ENCODE results near the gene S100A1. TPM values are rescaled to one million over a fixed set of nuclear protein-coding genes. Genes with fewer than 3 reads are reported as not detected.
A peak's percentile ranks its signal among the peaks of the same experiment; 100 is the strongest.

The S100A1 gene
- total and polyA plus RNA-seq, 2 of the 13 experiments (the other 11 are each of a cell fraction or from before 2014, with no cell fraction given), result 120 to 251 TPM

DNA sequence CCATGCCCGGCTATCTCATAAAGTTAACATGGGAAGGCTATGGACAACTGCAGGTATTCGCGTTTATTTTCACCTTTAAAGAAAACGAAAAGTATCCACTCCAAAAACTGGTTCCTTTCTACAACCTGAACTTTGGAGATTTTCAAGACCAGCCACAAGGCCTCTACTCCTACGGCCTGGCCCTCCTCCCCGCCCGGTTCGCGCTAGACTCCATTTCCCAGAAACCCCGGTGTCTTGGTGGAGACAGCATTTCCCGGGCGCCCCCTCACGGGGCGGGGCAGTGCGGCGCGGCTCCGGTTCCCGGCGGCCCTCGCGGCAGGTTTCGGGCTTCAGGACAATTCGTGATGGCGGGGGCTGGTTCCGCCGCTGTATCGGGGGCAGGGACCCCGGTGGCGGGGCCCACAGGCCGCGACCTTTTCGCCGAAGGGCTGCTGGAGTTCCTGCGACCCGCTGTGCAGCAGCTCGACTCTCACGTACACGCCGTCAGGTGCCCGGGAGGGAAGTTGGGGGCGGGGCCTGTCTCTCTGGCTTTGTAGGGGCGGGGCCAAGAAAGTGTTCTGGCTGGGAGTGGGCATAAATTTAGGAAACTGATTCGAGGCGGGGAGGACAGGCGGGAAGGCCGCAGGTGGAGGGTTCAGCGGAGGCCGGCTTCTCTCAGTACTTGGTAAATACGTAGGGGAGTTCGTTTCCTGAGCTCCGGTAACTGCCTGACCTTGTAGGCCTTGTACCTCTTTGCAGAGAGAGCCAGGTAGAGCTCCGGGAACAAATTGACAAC lies 30.4 kb downstream of the S100A1 start, which contains the start of gene SNAPIN (continued):
- no peak for TF ChIP-seq NFIC (IDR thresholded peaks at IDR 0.05; ENCODE audit: low read length)
- TF ChIP-seq ZNF180 (CRISPR knock-in tag; IDR thresholded peaks at IDR 0.05; ENCODE audit: borderline replicate concordance, low read depth), result no peak
- no peak for TF ChIP-seq TP53 (CRISPR knock-in tag; conservative IDR thresholded peaks at IDR 0.05)
- no peak for TF ChIP-seq NR2F1 (CRISPR knock-in tag; IDR thresholded peaks at IDR 0.05)
- TF ChIP-seq ZNF33A (CRISPR knock-in tag; IDR thresholded peaks at IDR 0.05; ENCODE audit: borderline replicate concordance), result 0 out of 2 replicates have a peak, but pooled peaks have one; percentile 25
- TF ChIP-seq, protein P1, sequence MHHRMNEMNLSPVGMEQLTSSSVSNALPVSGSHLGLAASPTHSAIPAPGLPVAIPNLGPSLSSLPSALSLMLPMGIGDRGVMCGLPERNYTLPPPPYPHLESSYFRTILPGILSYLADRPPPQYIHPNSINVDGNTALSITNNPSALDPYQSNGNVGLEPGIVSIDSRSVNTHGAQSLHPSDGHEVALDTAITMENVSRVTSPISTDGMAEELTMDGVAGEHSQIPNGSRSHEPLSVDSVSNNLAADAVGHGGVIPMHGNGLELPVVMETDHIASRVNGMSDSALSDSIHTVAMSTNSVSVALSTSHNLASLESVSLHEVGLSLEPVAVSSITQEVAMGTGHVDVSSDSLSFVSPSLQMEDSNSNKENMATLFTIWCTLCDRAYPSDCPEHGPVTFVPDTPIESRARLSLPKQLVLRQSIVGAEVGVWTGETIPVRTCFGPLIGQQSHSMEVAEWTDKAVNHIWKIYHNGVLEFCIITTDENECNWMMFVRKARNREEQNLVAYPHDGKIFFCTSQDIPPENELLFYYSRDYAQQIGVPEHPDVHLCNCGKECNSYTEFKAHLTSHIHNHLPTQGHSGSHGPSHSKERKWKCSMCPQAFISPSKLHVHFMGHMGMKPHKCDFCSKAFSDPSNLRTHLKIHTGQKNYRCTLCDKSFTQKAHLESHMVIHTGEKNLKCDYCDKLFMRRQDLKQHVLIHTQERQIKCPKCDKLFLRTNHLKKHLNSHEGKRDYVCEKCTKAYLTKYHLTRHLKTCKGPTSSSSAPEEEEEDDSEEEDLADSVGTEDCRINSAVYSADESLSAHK (CRISPR knock-in tag; IDR thresholded peaks at IDR 0.05; ENCODE audit: borderline replicate concordance), result no peak
- TF ChIP-seq ZNF724P (CRISPR knock-in tag; IDR thresholded peaks at IDR 0.05; ENCODE audit: borderline replicate concordance), result no peak
- TF ChIP-seq EZH2 (conservative IDR thresholded peaks at IDR 0.05; ENCODE audit: low read depth, low read length), result no peak
- TF ChIP-seq CBX5 (CRISPR knock-in tag; IDR thresholded peaks at IDR 0.05; ENCODE audit: borderline replicate concordance), result peak; percentile 42; the same call in 1 of the 2 replicates
- TF ChIP-seq FOXC1 (CRISPR knock-in tag; IDR thresholded peaks at IDR 0.05; ENCODE audit: borderline replicate concordance), result peak; percentile 54; the same call in 1 of the 2 replicates
- no peak for TF ChIP-seq ZNF382 (CRISPR knock-in tag; IDR thresholded peaks at IDR 0.05; ENCODE audit: borderline replicate concordance)
- no peak for TF ChIP-seq ATF7-NPFF (CRISPR knock-in tag; IDR thresholded peaks at IDR 0.05; ENCODE audit: low read depth)
- TF ChIP-seq AGO1 (IDR thresholded peaks at IDR 0.05; ENCODE audit: low read depth, low read length, poor library complexity, severe bottlenecking), result no peak
- TF ChIP-seq CBFB (CRISPR knock-in tag; IDR thresholded peaks at IDR 0.05), result 0 out of 2 replicates have a peak, but pooled peaks have one; percentile 22
- peak; percentile 58; the same call in 1 of the 2 replicates for TF ChIP-seq ZNF501 (CRISPR knock-in tag; IDR thresholded peaks at IDR 0.05)
- peak; percentile 27; the same call in 1 of the 2 replicates for TF ChIP-seq ZNF263 (CRISPR knock-in tag; IDR thresholded peaks at IDR 0.05)
- TF ChIP-seq HOXA5 (CRISPR knock-in tag; IDR thresholded peaks at IDR 0.05), result 0 out of 2 replicates have a peak, but pooled peaks have one; percentile 44
- TF ChIP-seq SMAD1 (CRISPR knock-in tag; IDR thresholded peaks at IDR 0.05; ENCODE audit: borderline replicate concordance, low read depth), result peak; percentile 72; the same call in 1 of the 2 replicates
- TF ChIP-seq POLR2AphosphoS5 (IDR thresholded peaks at IDR 0.05; ENCODE audit: low read depth, low read length), result peak; percentile 83
- TF ChIP-seq ZNF646 (CRISPR knock-in tag; IDR thresholded peaks at IDR 0.05), result no peak
